Measurements from ENCODE around the gene CENPF. TPM values are rescaled to one million over a fixed set of nuclear protein-coding genes. Genes with fewer than 3 reads are reported as not detected.

CENPF gene
- total RNA-seq, 1 experiment from 2014 or later: 113 TPM

DNA sequence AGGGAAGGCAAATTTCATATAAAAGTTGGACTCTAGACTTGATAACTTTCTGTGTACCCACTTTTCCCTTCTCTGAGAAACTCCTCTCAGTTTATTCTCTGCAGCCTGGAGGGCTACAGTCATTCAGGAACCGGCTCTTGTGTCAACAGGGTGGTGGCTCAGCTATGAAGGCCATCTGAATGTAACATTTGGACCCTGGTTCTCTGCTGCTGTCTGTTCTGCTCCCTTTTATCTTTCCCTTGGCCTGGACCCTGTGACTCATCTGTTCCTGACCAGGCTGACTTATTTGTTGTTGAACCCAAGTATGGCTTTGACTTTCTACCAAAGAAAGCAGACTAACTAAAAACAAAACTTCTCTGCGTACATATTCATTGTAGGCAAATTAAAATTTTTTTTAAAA, 75.4 kb downstream of the CENPF start:
- no peak overlapping the region for H3K27ac ChIP-seq (ENCODE audit: insufficient read length, low read depth, low read length)
- whole genome bisulfite sequencing (ENCODE audit: extremely low coverage, insufficient read length, low lambda C conversion rate): no CpG with 5 or more reads among the region's 2 CpGs

More for the DNA sequence above, 75.4 kb downstream of the CENPF start:
- Mint-ChIP-seq H3K4me3 (no peak overlapping the region), H3K36me3 (ENCODE audit: insufficient read depth in 1 of 3, low read depth in 3 of 3) (peaks cover 0 to 2% (median 0%) of the 10 kb centered on the region in 3 experiments; a peak in 1 of 7 replicates), H3K9me3 (no peaks in the 10 kb centered on the region), H3K27me3 (ENCODE audit: low read depth) (no peaks in the 10 kb centered on the region; the same call in none of the 2 replicates), H3K27ac (no peak overlapping the region), H3K4me1 (peaks cover under 1 to 4% of the 10 kb centered on the region in 2 experiments)
- no peaks in the 10 kb centered on the region for H3K79me1 ChIP-seq (ENCODE audit: insufficient read depth, low read depth, low read length, poor library complexity, severe bottlenecking)
- no peak overlapping the region for H3T11ph ChIP-seq (ENCODE audit: low read length)
- H4K8ac ChIP-seq (replicated peaks; ENCODE audit: insufficient read length, low read depth, low read length): no peak overlapping the region
- no peak overlapping the region for H2BK20ac ChIP-seq (ENCODE audit: low read depth, low read length, poor library complexity, severe bottlenecking)
- H3K9me3 ChIP-seq (ENCODE audit: control insufficient read depth, low read depth, low read length): no peaks in the 10 kb centered on the region
- no peak overlapping the region for H2BK15ac ChIP-seq (ENCODE audit: low read depth, low read length)
- no peak overlapping the region for H2AFZ ChIP-seq (ENCODE audit: low read length)
- no peak overlapping the region for H3K9ac ChIP-seq (ENCODE audit: extremely low read depth, insufficient read length, low read length)
- H3K14ac ChIP-seq (ENCODE audit: insufficient read depth, low read length): no peak overlapping the region
- no peaks in the 10 kb centered on the region for H3K23me2 ChIP-seq (ENCODE audit: insufficient read length, low read depth, low read length, poor library complexity, severe bottlenecking)
- H4K91ac ChIP-seq (ENCODE audit: insufficient read length, low read depth, low read length): no peak overlapping the region
- H2BK120ac ChIP-seq (ENCODE audit: low read depth, low read length, poor library complexity, severe bottlenecking): no peak overlapping the region
- H3K56ac ChIP-seq (ENCODE audit: insufficient read length, low read depth, low read length): no peak overlapping the region
- H3K27me3 ChIP-seq (ENCODE audit: insufficient read depth, low read length): no peaks in the 10 kb centered on the region
- H4K20me1 ChIP-seq (ENCODE audit: control insufficient read depth, insufficient read depth, insufficient read length): no peaks in the 10 kb centered on the region
- H4K5ac ChIP-seq (ENCODE audit: insufficient read length, low read depth, low read length): no peak overlapping the region
- H3K4ac ChIP-seq (ENCODE audit: low read depth, low read length): no peak overlapping the region
- H3K18ac ChIP-seq (ENCODE audit: insufficient read length, low read depth, low read length): no peak overlapping the region
- H3K4me2 ChIP-seq (ENCODE audit: insufficient read depth, insufficient read length, low read length): no peak overlapping the region
- DNase-seq: no peak
- no peak overlapping the region for H2AK5ac ChIP-seq (ENCODE audit: insufficient read length, low read length)
- no peak overlapping the region for H2BK12ac ChIP-seq (ENCODE audit: insufficient read length, low read depth, low read length)
- H2BK5ac ChIP-seq (ENCODE audit: insufficient read length, low read length): no peak overlapping the region
- TF ChIP-seq CTCF (conservative IDR thresholded peaks at IDR 0.05): no peak
- H3K4me1 ChIP-seq (ENCODE audit: insufficient read depth, low read length): no peaks in the 10 kb centered on the region
- H3K79me2 ChIP-seq (ENCODE audit: insufficient read depth, low read length): no peaks in the 10 kb centered on the region
- no peak overlapping the region for H3K23ac ChIP-seq (ENCODE audit: insufficient read length, low read depth, low read length)

Measured in H9 (cell line).